ENCODE results near the gene MOCOS. TPM values are rescaled to one million over a fixed set of nuclear protein-coding genes. Genes with fewer than 3 reads are reported as not detected.
"Not testable (repeated sequence)": the region's sequence is repeated elsewhere in the genome, so short reads cannot be mapped to it uniquely, and the experiment has no call there.

MOCOS gene
- total RNA-seq, 3 donors from 2014 or later = 5.2 to 9.7 (median 9.1) TPM

GRCh38 chr18:36200354-36200771 lies 13.1 kb downstream of the MOCOS start:
- TF ChIP-seq POLR2A (IDR thresholded peaks at IDR 0.05) = no peak
- TF ChIP-seq POLR2AphosphoS5 (IDR thresholded peaks at IDR 0.05) = no peak

GRCh38 chr18:36201765-36202164 lies 14.5 kb downstream of the MOCOS start:
- Histone ChIP-seq H3K4me3 (no peak overlapping the region), H3K27me3 (no peaks in the 10 kb centered on the region), H3K27ac (no peak overlapping the region), H3K9me3 (no peaks in the 10 kb centered on the region), H3K36me3 (no peaks in the 10 kb centered on the region), H3K4me1 (no peaks in the 10 kb centered on the region)
- TF ChIP-seq POLR2A (IDR thresholded peaks at IDR 0.05) (no peak), CTCF (IDR thresholded peaks at IDR 0.05) (no peak), POLR2AphosphoS5 (IDR thresholded peaks at IDR 0.05) (no peak)
- no peak for DNase-seq (ENCODE audit: low spot score in 2 of 2)
- intact Hi-C loops (cut with DNase I; ENCODE audit: low total_unique reads) = no loop called here

More at GRCh38 chr18:36200354-36200771, 13.1 kb downstream of the MOCOS start:
- Histone ChIP-seq H3K4me1 (no peaks in the 10 kb centered on the region), H3K36me3 (no peaks in the 10 kb centered on the region), H3K27me3 (no peaks in the 10 kb centered on the region), H3K27ac (no peak overlapping the region), H3K4me3 (no peak overlapping the region), H3K9me3 (no peaks in the 10 kb centered on the region)
- peak in 1 of 2 donors; percentile 0 for DNase-seq (ENCODE audit: low spot score in 2 of 2)
- intact Hi-C loops (cut with DNase I; ENCODE audit: low total_unique reads) = no loop called here

- no peak for TF ChIP-seq POLR2A (IDR thresholded peaks at IDR 0.05)
- no peak for TF ChIP-seq POLR2AphosphoS5 (IDR thresholded peaks at IDR 0.05)
- no peak for TF ChIP-seq CTCF (IDR thresholded peaks at IDR 0.05)
- H3K27ac ChIP-seq = no peak overlapping the region
- no peaks in the 10 kb centered on the region for H3K27me3 ChIP-seq
- no peaks in the 10 kb centered on the region for H3K4me1 ChIP-seq
- H3K4me3 ChIP-seq = no peak overlapping the region
- DNase-seq (ENCODE audit: low spot score in 2 of 2) = peak in 1 of 2 donors; percentile 5
- H3K36me3 ChIP-seq = no peaks in the 10 kb centered on the region
- H3K9me3 ChIP-seq = peaks cover 0 to 5% of the 10 kb centered on the region in 2 donors
- intact Hi-C loops (cut with DNase I; ENCODE audit: low total_unique reads) = no loop called here
These were observed 16.1 kb downstream of the MOCOS start for GRCh38 chr18:36203360-36203895.

- Histone ChIP-seq H3K4me1 (no peaks in the 10 kb centered on the region), H3K4me3 (no peak overlapping the region), H3K36me3 (no peaks in the 10 kb centered on the region), H3K27me3 (no peaks in the 10 kb centered on the region), H3K27ac (no peak overlapping the region), H3K9me3 (peaks cover 0 to 5% of the 10 kb centered on the region in 2 donors)
- TF ChIP-seq POLR2AphosphoS5 (IDR thresholded peaks at IDR 0.05) (no peak), POLR2A (IDR thresholded peaks at IDR 0.05) (no peak), CTCF (IDR thresholded peaks at IDR 0.05) (no peak)
- peak in 1 of 2 donors; percentile 1 for DNase-seq (ENCODE audit: low spot score in 2 of 2)
- intact Hi-C loops (cut with DNase I; ENCODE audit: low total_unique reads) = no loop called here
These were observed 17.9 kb downstream of the MOCOS start for GRCh38 chr18:36205166-36205565.

GRCh38 chr18:36207303-36207702 lies 20.0 kb downstream of the MOCOS start:
- Histone ChIP-seq H3K4me3 (no peak overlapping the region), H3K27me3 (no peaks in the 10 kb centered on the region), H3K4me1 (no peaks in the 10 kb centered on the region), H3K36me3 (no peaks in the 10 kb centered on the region), H3K27ac (no peak overlapping the region), H3K9me3 (peaks cover 0 to 5% of the 10 kb centered on the region in 2 donors)
- intact Hi-C loops (cut with DNase I; ENCODE audit: low total_unique reads) = no loop called here
- DNase-seq (ENCODE audit: low spot score in 2 of 2) = no peak
- TF ChIP-seq CTCF (IDR thresholded peaks at IDR 0.05) (no peak), POLR2A (IDR thresholded peaks at IDR 0.05) (no peak), POLR2AphosphoS5 (IDR thresholded peaks at IDR 0.05) (no peak)

GRCh38 chr18:36207969-36208368 lies 20.7 kb downstream of the MOCOS start:
- DNase-seq (ENCODE audit: low spot score in 2 of 2); H3K27ac ChIP-seq; H3K4me3 ChIP-seq; H3K9me3 ChIP-seq; H3K4me1 ChIP-seq; H3K27me3 ChIP-seq; H3K36me3 ChIP-seq; intact Hi-C loops (cut with DNase I; ENCODE audit: low total_unique reads): not testable (repeated sequence)
